ENCODE results near the gene NEURL1. TPM values are rescaled to one million over a fixed set of nuclear protein-coding genes. Genes with fewer than 3 reads are reported as not detected.
"Not testable (repeated sequence)": the region's sequence is repeated elsewhere in the genome, so short reads cannot be mapped to it uniquely, and the experiment has no call there.

NEURL1 gene
- total RNA-seq, 2 donors from 2014 or later, result 0.12 TPM; not detected in 1

DNA sequence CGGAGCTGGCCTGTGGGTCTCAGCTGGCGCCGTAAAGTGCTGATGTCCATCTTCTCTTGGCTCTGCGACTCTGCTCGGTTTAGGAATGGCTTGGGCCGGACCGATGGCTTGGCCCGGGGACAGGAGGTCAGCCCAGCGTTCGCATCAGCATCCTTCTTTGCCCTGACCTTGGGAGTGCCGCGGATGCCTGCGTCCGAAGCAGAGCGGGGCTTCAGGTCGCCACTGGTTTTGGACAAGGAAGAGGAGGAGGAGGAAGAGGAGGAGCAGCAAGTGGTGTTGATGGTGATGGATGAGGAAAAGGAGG is 109.3 kb downstream of the NEURL1 start:
- no peak overlapping the region for H3K27ac ChIP-seq
- H3K4me3 ChIP-seq, result no peak overlapping the region
- TF ChIP-seq, protein P1, sequence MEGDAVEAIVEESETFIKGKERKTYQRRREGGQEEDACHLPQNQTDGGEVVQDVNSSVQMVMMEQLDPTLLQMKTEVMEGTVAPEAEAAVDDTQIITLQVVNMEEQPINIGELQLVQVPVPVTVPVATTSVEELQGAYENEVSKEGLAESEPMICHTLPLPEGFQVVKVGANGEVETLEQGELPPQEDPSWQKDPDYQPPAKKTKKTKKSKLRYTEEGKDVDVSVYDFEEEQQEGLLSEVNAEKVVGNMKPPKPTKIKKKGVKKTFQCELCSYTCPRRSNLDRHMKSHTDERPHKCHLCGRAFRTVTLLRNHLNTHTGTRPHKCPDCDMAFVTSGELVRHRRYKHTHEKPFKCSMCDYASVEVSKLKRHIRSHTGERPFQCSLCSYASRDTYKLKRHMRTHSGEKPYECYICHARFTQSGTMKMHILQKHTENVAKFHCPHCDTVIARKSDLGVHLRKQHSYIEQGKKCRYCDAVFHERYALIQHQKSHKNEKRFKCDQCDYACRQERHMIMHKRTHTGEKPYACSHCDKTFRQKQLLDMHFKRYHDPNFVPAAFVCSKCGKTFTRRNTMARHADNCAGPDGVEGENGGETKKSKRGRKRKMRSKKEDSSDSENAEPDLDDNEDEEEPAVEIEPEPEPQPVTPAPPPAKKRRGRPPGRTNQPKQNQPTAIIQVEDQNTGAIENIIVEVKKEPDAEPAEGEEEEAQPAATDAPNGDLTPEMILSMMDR (IDR thresholded peaks at IDR 0.05), result no peak
- H3K9me3 ChIP-seq, result no peaks in the 10 kb centered on the region
- DNase-seq (ENCODE audit: low spot score), result no peak
- H3K36me3 ChIP-seq, result peaks cover 16% of the 10 kb centered on the region
- no peaks in the 10 kb centered on the region for H3K27me3 ChIP-seq
- H3K4me1 ChIP-seq, result no peaks in the 10 kb centered on the region

DNA sequence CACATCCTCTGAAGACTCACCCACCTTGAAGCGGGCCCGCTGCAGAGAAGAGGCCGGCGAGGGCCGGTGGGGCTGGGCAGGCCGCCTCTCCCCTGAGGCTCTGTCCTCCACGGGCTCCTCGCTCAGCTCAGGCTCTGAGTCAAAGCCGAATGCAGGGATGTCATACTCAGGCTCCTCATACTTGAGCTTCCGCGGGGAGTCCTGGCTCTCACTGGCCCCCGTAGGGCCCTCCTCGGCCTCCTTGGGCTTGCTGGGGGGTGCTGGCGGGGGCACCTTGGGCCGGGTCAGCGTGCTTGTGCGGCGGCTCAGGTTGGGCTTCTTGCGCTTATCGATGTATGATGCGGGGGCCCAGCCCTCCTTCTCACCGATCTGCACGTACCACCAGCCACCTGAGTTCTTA is 109.9 kb downstream of the NEURL1 start:
- Histone ChIP-seq H3K4me1 (no peaks in the 10 kb centered on the region), H3K9me3 (no peaks in the 10 kb centered on the region), H3K27ac (no peak overlapping the region), H3K27me3 (no peaks in the 10 kb centered on the region), H3K4me3 (no peak overlapping the region), H3K36me3 (peaks cover 16% of the 10 kb centered on the region)
- TF ChIP-seq, protein P1 (IDR thresholded peaks at IDR 0.05), result no peak
- DNase-seq (ENCODE audit: low spot score), result no peak

DNA sequence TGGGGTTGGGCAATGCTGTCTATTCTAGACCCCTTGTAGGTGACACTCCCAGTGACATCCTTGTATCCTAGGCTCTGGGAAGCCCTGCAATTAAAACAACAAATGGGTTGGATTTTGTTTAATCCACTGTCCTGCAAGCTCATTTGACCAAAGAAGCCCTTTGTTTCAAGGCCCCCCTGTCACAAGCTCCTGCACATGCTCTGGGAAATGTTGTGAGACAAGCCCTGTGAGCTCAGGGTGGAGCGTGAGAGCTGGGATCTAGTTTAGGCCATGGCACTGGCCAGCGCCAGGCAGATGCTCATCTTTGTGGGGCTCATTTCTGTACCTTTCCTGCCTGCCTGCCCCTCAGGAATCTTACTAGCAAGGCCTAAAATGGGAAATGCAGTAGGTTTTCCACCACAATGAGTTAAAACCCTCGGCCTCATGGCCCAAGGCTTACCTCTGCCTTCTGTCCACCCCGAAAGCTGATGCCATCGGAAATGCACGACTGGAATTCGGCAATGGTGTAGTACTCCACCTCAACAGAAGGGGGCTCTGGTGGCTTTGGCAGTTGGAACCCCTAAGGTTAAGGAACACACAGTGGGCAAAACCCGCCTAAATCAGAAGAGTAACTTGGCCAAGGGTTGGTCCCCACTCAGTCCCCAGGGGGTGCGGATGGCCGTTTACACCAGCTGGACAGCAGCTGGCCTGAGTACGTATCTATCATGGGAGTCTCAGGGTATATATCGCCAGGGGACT is 112.0 kb downstream of the NEURL1 start:
- Histone ChIP-seq H3K27me3 (no peaks in the 10 kb centered on the region), H3K36me3 (peaks cover 16% of the 10 kb centered on the region), H3K4me1 (no peaks in the 10 kb centered on the region), H3K27ac (no peak overlapping the region), H3K9me3 (no peaks in the 10 kb centered on the region), H3K4me3 (no peak overlapping the region)
- peak; percentile 88 for DNase-seq (ENCODE audit: low spot score)
- TF ChIP-seq, protein P1 (IDR thresholded peaks at IDR 0.05), result peak; percentile 69 to 88

DNA sequence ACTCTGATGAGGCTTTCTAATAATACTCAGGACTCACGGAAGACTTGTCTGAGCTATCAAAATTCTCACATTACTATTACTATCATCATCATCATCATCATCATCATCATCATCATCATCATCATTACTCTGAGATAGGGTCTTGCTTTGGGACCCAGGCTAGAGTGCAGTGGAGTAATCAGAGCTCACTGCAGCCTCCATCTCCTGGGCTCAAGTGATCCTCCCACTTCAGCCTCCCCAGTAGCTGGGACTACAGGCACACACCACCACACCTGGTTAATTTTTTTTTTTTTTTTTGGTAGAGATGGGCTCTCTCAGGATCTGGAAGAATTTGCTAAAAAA is 112.6 kb downstream of the NEURL1 start:
- H3K4me3 ChIP-seq; H3K27ac ChIP-seq; H3K27me3 ChIP-seq; H3K9me3 ChIP-seq; DNase-seq (ENCODE audit: low spot score); H3K4me1 ChIP-seq: not testable (repeated sequence)
- H3K36me3 ChIP-seq, result peaks cover 17% of the 10 kb centered on the region

DNA sequence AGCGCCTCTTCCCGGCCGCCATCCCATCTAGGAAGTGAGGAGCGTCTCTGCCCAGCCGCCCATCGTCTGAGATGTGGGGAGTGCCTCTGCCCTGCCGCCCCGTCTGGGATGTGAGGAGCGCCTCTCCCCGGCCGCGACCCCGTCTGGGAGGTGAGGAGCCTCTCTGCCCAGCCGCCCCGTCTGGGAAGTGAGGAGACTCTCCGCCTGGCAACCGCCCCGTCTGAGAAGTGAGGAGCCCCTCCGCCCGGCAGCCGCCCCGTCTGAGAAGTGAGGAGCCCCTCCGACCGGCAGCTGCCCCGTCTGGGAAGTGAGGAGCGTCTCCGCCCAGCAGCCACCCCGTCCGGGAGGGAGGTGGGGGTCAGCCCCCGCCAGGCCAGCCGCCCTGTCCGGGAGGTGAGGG is 113.5 kb downstream of the NEURL1 start:
- H3K27me3 ChIP-seq; H3K27ac ChIP-seq; H3K4me3 ChIP-seq; H3K4me1 ChIP-seq; H3K9me3 ChIP-seq; DNase-seq (ENCODE audit: low spot score): not testable (repeated sequence)
- H3K36me3 ChIP-seq, result peaks cover 23% of the 10 kb centered on the region

DNA sequence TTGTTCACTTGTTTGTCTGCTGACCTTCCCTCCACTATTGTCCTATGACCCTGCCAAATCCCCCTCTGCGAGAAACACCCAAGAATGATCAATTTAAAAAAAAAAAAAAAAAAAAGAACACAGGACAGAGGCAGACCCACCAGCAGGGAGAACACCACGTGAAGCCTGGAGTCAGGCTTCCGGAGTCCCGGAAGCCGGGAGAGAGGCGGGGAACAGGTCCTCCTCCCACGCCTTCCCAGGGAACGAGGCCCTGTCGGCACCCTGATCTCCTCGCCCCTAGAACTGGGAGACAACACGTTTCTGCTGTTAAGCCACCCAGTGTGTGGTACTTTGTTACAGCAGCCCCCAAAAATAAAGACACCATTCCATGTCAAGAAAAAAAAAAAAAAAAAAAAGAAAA is 114.6 kb downstream of the NEURL1 start:
- not testable (repeated sequence) for H3K4me3 ChIP-seq; DNase-seq (ENCODE audit: low spot score); H3K27me3 ChIP-seq; H3K9me3 ChIP-seq; H3K4me1 ChIP-seq; H3K27ac ChIP-seq
- H3K36me3 ChIP-seq, result peaks cover 23% of the 10 kb centered on the region

DNA sequence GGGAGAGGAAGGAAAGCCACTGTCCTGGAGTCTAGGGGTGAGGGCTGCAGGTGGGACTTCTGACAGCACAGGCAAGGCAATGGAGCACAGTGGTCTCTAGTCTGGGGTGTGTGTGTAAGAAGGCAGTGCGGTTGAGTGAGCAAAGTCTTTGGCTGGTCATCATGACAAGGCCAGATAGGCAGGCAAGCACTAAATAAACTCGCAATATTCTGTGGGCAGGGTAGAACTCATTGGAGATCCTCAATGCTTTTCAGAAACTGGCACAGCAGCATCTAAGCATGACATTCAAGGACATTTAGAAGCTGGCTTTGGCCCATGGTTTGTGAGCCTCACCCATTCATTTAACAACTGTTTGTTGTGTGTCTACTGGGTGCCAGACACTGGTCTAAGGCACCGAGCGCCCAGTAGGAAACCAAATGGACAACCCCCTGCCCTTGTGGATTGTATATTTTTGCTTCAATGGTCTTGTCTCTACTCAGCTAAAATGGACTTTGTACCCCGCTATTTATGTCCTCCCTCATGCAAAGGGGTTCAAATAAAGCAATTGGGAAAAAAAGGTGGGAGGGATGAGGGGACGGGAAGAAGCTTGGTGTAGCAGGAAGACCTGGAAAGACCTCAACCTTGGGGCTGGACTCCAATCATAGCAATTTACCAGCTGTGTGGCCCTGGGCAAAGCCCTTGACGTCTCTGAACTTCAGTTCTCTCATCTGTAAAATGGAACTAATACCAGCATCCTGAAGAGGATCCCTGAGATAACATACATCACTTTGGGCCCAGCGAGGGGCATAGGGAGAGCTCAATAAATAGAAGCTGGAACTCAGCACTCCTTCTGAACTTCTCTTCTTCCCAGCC is 116.0 kb downstream of the NEURL1 start:
- DNase-seq (ENCODE audit: low spot score), result no peak
- Histone ChIP-seq H3K4me3 (no peak overlapping the region), H3K27me3 (no peaks in the 10 kb centered on the region), H3K4me1 (peaks cover 0 to 5% of the 10 kb centered on the region in 2 donors), H3K36me3 (peaks cover 29% of the 10 kb centered on the region), H3K27ac (no peak overlapping the region), H3K9me3 (no peaks in the 10 kb centered on the region)
- TF ChIP-seq, protein P1 (IDR thresholded peaks at IDR 0.05), result no peak

Data from right atrium auricular region (tissue), 2 donors.